Astrocyte of the spinal cord (primary cell): ENCODE measurements around the gene ADK.

Experiments used
- DNase-seq: peaks from one replicate; pipeline ENCODE4 v3.0.0; 2011; ENCODE audit warnings: low read depth, low spot score
- H3K4me3 ChIP-seq: 2 replicates; pipeline ENCODE4 v1.5.1; 2011; ENCODE audit warnings: low read depth, mild to moderate bottlenecking, low read length, moderate library complexity
- CTCF ChIP-seq: IDR thresholded peaks from 2 replicates; pipeline ENCODE4 v1.5.1; 2012; ENCODE audit warnings: low read depth, mild to moderate bottlenecking, low read length, inconsistent platforms
- in situ Hi-C: cut with HindIII; loops from 2 replicates; pipeline ENCODE4 v1.10.0; 2017; ENCODE audit warnings: low sequenced_read_pairs

ADK gene

GRCh38 chr10:74167443-74167842, 16.4 kb downstream of the ADK start:
- DNase-seq = no peak
- in situ Hi-C loops = no loop called here
- TF ChIP-seq CTCF = no peak
- H3K4me3 ChIP-seq = no peak overlapping the region

GRCh38 chr10:74171625-74172024, 20.6 kb downstream of the ADK start:
- H3K4me3 ChIP-seq = no peak overlapping the region
- in situ Hi-C loops = no loop called here
- no peak for DNase-seq
- no peak for TF ChIP-seq CTCF

GRCh38 chr10:74174521-74174920, 23.5 kb downstream of the ADK start:
- in situ Hi-C loops = no loop called here
- TF ChIP-seq CTCF = no peak
- H3K4me3 ChIP-seq = no peak overlapping the region
- DNase-seq = no peak

GRCh38 chr10:74175510-74176379, 24.7 kb downstream of the ADK start:
- DNase-seq = no peak
- TF ChIP-seq CTCF = no peak
- H3K4me3 ChIP-seq = peak overlapping the region; percentile 90
- in situ Hi-C loops = no loop called here

- peak; percentile 94 for DNase-seq
- in situ Hi-C loops = no loop called here
- no peak for TF ChIP-seq CTCF
- peak overlapping the region; percentile 90 for H3K4me3 ChIP-seq
Measured at GRCh38 chr10:74176380-74177139, 25.5 kb downstream of the ADK start.

- in situ Hi-C loops = no loop called here
- no peak for DNase-seq
- H3K4me3 ChIP-seq = peak overlapping the region; percentile 90
- no peak for TF ChIP-seq CTCF
Measured at GRCh38 chr10:74177140-74177677, 26.2 kb downstream of the ADK start.
